Mucosa of rectum (tissue), 2 donors: Measurements from ENCODE around the gene OR10K2.

Experiments
- H3K27ac ChIP-seq, 2 donors: one replicate each; pipeline ENCODE4 v1.7.0; 2013; ENCODE audit warnings: inconsistent platforms in 2 of 2, low read depth in 2 of 2, low read length in 2 of 2
- H3K27me3 ChIP-seq, 2 donors: one replicate each; pipeline ENCODE4 v1.7.0; 2013; ENCODE audit warnings: low read length in 2 of 2; ENCODE audit not compliant: control insufficient read depth in 2 of 2, insufficient read depth in 2 of 2
- H3K36me3 ChIP-seq, 2 donors: one replicate each; pipeline ENCODE4 v1.7.0; 2013; ENCODE audit warnings: low read length in 2 of 2; ENCODE audit not compliant: control insufficient read depth in 2 of 2, insufficient read depth in 2 of 2
- H3K4me1 ChIP-seq, 2 donors: one replicate each; pipeline ENCODE4 v1.7.0; 2013; ENCODE audit warnings: low read length in 2 of 2, mild to moderate bottlenecking in 1 of 2; ENCODE audit not compliant: control insufficient read depth in 2 of 2, insufficient read depth in 2 of 2
- H3K4me3 ChIP-seq, 2 donors: one replicate each; pipeline ENCODE4 v1.7.0; 2013; ENCODE audit warnings: low read length in 2 of 2
- H3K9ac ChIP-seq, 2 donors: one replicate each; pipeline ENCODE4 v1.7.0; 2013; ENCODE audit warnings: low read length in 2 of 2, low read depth in 1 of 2, mild to moderate bottlenecking in 1 of 2
- H3K9me3 ChIP-seq, 2 donors: one replicate each; pipeline ENCODE4 v1.7.0; 2013; ENCODE audit warnings: low read length in 2 of 2; ENCODE audit not compliant: control insufficient read depth in 2 of 2
- donor health status: healthy.
- donor health status: Normal muscosa, but diverticular disease.

OR10K2 gene

DNA sequence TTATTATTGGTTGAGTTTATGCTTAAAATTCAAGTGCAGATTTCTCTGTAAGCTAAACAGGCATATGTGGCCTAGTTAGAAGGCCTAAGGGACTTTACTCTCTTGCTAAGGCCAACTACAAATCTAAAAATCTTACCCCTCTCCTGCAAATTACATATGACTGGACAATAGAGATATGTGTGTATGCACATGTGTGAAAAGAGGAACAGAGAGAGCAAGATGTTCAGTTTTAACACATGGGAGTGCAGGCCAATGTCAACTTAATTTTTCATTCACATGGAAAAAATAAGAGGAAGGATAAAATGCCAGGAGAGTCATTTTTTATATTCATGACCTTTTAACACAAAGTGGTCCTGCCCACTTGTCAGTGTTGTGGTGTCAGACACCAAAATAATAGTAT, 8.5 kb downstream of the OR10K2 start:
- Histone ChIP-seq H3K36me3 (no peaks in the 10 kb centered on the region), H3K4me3 (no peak overlapping the region), H3K27ac (no peak overlapping the region), H3K9me3 (peaks cover 0 to 4% of the 10 kb centered on the region in 2 donors), H3K4me1 (no peaks in the 10 kb centered on the region), H3K27me3 (no peaks in the 10 kb centered on the region), H3K9ac (no peak overlapping the region)

DNA sequence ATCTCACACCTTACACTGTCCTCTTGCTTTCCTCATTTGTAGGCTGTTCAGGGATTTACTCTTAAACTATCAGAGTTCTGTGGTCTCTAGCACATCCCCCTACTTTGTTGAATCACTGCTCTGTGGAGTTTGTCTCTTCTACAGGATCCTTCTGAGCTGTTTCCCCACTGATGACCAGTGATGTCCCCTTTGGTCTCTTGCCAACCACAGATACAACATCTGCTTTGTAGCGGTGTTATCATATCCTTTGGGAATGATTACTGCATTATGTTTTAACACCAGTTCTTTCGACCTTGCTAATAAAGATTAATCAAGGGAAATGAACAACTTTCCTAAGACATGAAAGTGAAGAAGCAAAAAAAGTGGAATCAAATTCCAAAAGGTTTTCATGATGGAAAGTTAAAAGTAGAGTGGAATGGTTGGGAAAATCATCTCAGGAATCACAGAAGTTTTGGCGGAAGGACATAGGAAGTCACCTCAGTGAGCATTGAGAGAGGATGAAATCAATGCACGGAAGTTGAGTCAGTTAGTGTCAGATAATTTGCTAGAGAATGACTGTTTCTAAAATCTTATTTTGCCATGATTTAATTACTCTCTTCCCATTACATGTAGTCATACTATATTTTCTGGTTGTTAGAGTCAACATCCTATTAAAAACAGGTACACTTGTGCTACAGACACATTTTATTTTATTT, 11.2 kb downstream of the OR10K2 start:
- Histone ChIP-seq H3K36me3 (no peaks in the 10 kb centered on the region), H3K27ac (no peak overlapping the region)

DNA sequence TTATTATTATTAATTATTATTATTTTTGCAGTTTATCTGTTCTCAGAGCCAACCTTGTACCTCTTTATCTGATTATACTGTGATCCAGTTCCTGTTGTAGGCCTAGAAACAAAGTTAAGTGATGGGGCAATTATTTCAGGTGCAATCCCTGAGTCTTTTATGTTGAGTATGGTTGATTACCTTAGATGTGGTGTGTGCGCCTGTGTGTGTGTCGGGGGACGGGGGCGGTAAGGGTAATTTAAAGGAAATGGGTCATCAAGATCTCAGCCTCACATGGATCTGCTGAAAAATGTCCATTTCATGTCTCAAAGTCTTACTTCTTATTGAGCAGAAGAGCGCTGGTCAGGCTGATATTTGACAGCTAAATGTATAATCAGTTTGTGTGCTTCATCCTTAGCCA, 18.9 kb downstream of the OR10K2 start:
- no peaks in the 10 kb centered on the region for H3K36me3 ChIP-seq
- no peaks in the 10 kb centered on the region for H3K9me3 ChIP-seq
- H3K27ac ChIP-seq, result no peak overlapping the region
- no peak overlapping the region for H3K9ac ChIP-seq
- H3K4me3 ChIP-seq, result no peak overlapping the region
- H3K27me3 ChIP-seq, result no peaks in the 10 kb centered on the region
- H3K4me1 ChIP-seq, result no peaks in the 10 kb centered on the region

More for the DNA sequence above, 11.2 kb downstream of the OR10K2 start:
- H3K4me3 ChIP-seq, result no peak overlapping the region
- H3K9me3 ChIP-seq, result no peaks in the 10 kb centered on the region
- no peaks in the 10 kb centered on the region for H3K4me1 ChIP-seq
- no peak overlapping the region for H3K9ac ChIP-seq
- H3K27me3 ChIP-seq, result no peaks in the 10 kb centered on the region

DNA sequence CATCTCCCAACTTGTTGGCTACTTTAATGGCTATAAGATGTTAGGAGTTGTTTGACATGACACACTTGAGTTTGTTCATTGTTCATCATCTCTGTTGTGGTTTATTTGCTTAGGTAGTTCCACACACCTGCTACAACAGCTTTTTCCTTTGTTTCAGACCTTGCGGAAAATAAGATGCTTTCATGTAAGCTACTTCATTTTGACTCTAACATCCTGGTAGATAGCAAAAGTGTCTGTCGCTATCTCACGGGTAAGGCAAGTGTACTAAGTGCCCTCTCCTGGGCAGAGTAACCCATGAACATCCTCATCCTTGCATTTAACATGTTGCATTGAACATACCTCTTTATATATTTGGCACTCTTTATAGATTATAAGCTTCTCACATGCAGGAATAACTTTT, 25.2 kb downstream of the OR10K2 start:
- H3K9me3 ChIP-seq, result no peaks in the 10 kb centered on the region
- H3K4me1 ChIP-seq, result no peaks in the 10 kb centered on the region
- no peak overlapping the region for H3K27ac ChIP-seq
- no peak overlapping the region for H3K4me3 ChIP-seq
- H3K27me3 ChIP-seq, result no peaks in the 10 kb centered on the region
- no peaks in the 10 kb centered on the region for H3K36me3 ChIP-seq
- H3K9ac ChIP-seq, result no peak overlapping the region

DNA sequence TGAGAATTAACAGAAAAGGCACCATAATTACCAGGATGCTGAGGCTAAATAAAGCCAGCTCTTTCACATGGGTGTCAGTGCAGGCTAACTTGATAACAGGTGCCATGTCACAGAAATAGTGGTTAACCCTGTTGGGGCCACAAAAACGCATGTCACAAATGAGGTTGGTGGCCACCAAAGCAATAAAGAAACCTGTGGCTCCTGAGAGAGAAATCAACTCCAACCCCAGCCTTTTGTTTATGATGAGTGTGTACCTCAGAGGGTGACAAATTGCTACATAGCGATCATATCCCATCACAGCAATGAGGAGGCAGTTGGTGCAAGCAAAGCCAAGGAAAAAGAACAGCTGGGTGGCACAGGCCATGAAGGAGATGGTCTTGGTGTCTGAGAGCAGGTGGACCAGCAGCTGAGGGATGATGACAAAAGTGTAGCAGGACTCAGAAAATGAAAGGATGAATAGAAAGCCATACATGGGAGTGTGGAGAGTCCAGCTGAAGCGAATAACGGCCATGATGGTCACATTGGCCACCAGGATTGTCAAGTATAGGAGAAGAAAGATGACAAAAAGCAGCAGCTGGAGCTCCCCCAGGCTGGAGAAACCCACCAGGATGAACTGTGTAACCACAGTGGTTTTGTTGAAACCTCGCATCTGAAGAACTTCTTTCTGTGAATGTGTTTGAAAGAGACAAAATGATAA, 27.1 kb downstream of the OR10K2 start, which contains the start of gene OR10T2:
OR10T2 (minus strand) TSS at position 649 of the 697 bp plus-strand sequence; CDS start at position 649, 0 bp downstream.
- no peaks in the 10 kb centered on the region for H3K27me3 ChIP-seq
- no peak within 1 kb of the TSS for H3K27ac ChIP-seq
- no peaks in the 10 kb centered on the region for H3K36me3 ChIP-seq
- H3K4me1 ChIP-seq, result no peaks in the 10 kb centered on the region
- no peaks in the 10 kb centered on the region for H3K9me3 ChIP-seq
- no peak within 1 kb of the TSS for H3K4me3 ChIP-seq
- H3K9ac ChIP-seq, result no peak within 1 kb of the TSS

DNA sequence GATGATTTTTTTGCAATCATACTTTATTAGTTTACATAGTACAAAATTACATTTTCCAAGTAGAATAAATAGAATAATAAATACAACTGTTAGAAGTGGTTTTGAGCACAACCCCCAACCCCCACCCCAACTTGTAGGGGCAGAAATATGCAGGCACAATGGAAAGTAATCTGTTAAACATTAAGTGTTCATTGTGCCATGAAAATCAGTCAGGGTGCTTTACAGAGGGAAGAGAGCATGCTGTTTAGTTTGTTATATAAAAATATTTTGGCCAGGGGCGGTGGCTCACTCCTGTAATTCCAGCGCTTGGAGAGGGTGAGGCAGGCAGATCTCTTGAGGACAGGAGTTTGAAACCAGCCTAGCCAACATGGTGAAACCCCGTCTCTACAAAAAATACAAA, 29.4 kb downstream of the OR10K2 start:
- Histone ChIP-seq H3K4me3 (no peak overlapping the region), H3K27me3 (no peaks in the 10 kb centered on the region), H3K27ac (no peak overlapping the region), H3K4me1 (no peaks in the 10 kb centered on the region), H3K9ac (no peak overlapping the region), H3K36me3 (no peaks in the 10 kb centered on the region), H3K9me3 (no peaks in the 10 kb centered on the region)

DNA sequence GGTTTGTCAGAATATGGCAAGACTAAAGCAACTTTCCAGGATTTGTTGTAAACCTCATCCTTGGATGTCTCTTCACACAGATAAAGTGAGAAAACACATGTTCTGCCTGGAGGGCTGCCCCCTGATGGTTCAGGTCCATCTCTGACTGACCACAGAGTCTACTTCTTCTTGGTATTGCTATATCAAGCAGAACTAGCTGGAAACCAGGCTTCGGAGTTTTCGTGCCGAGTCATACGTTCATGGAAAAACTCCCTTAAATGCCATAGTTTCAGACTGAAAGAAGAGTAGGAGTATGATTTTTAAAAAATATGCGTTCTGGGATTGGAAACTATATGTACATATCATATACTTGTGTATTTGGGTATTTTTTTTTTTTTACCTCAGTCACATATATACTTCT, 32.6 kb downstream of the OR10K2 start:
- Histone ChIP-seq H3K9ac (no peak overlapping the region), H3K36me3 (no peaks in the 10 kb centered on the region), H3K4me3 (no peak overlapping the region), H3K27ac (no peak overlapping the region), H3K4me1 (no peaks in the 10 kb centered on the region), H3K27me3 (no peaks in the 10 kb centered on the region), H3K9me3 (no peaks in the 10 kb centered on the region)

DNA sequence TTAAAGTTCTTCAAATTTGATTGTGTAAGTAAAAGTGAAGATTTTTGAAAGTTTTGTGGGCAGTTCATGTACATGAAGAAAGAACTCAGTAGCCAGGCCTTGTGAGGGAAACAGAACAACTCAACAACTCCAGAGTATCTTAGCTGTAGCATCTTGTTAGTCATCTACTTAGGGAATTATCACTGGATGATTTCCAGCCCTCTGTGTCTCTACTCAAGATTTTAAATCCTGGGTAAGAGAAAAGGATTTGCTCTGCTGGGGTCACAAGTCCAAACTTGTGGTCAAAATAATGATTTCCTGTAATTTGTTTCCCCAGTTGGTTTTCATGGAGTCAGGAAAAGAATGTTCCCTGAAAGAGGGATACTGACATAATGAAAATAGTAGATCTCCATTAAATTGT, 34.9 kb downstream of the OR10K2 start:
- Histone ChIP-seq H3K36me3 (no peaks in the 10 kb centered on the region), H3K27ac (no peak overlapping the region), H3K9ac (no peak overlapping the region), H3K9me3 (no peaks in the 10 kb centered on the region), H3K4me1 (no peaks in the 10 kb centered on the region), H3K27me3 (no peaks in the 10 kb centered on the region), H3K4me3 (no peak overlapping the region)

DNA sequence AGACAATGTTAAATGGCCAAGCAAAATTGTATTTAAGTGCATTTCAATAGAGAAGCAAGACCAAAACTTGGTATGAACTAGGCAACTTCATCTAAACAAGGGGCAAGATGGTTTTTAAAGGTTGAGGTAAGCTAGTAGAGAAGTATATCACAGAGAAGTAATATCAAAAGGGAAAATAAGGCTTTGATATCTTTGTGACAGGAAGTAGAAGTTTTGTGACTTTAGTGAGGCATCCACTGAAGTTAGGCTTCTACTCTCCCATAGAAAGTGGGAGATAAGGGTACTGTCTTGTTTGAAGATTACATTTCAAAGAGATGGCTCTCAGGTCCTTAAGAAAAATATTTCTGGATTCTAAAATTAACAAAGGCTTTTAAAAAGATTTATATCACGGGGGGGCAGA, 35.7 kb downstream of the OR10K2 start:
- H3K9me3 ChIP-seq, result no peaks in the 10 kb centered on the region
- H3K9ac ChIP-seq, result no peak overlapping the region
- no peak overlapping the region for H3K27ac ChIP-seq
- no peak overlapping the region for H3K4me3 ChIP-seq
- H3K36me3 ChIP-seq, result no peaks in the 10 kb centered on the region
- no peaks in the 10 kb centered on the region for H3K27me3 ChIP-seq
- H3K4me1 ChIP-seq, result no peaks in the 10 kb centered on the region

DNA sequence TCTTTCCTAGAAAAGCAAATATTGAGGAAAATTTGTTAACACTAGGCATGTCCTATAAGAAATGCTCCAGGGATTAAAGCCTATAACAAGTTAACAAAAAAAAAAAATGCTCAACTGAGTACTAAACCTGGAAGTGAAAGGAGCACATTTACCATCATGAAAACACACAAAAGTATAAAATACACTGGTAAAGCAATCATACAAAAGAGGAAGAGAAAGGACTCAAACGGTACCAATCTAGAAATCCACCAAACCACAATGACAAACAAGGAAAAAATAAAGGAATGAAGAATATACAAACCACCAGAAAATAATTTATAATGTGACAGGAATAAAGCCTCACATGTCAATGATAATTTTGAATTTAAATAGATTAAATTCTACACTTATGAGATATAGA, 51.2 kb downstream of the OR10K2 start:
- Histone ChIP-seq H3K4me1 (no peaks in the 10 kb centered on the region), H3K4me3 (no peak overlapping the region), H3K36me3 (no peaks in the 10 kb centered on the region), H3K9ac (no peak overlapping the region), H3K27ac (no peak overlapping the region), H3K9me3 (peaks cover 0 to 5% of the 10 kb centered on the region in 2 donors), H3K27me3 (no peaks in the 10 kb centered on the region)
